ENCODE measurements around the gene SNAI3.

GRCh38 chr16:88726981-88727380, 40.7 kb upstream of the SNAI3 start:
- TF ChIP-seq CTCF (IDR thresholded peaks at IDR 0.05) (no peak), ZFX (IDR thresholded peaks at IDR 0.05; ENCODE audit: borderline replicate concordance) (no peak)

Measured in 22Rv1 (cell line).